Fibroblast of gingiva (primary cell): ENCODE data around the gene FBXO48.

Source experiments
- DNase-seq: peaks from one replicate; pipeline ENCODE4 v3.0.0-alpha.2; 2011; ENCODE audit warnings: low read depth

The FBXO48 gene

DNA sequence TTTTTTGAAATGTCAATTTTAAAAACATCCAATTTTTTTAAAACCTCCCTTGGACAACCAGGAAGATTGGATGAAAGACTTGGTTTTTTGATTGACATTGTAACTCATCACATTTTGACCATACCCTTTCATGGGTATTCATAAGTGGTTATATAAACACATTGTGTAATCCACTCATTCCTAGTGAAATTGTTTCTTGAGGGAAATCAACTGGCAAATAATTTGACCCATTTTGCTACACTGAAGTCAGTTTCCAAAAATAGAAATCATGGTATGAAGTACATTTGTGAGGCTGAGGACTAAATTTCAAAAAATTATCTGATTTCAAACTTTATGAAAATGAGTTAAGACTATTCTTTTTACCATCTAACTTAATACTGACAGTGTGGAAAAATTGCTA, 31.5 kb downstream of the FBXO48 start:
- peak; percentile 60 for DNase-seq

DNA sequence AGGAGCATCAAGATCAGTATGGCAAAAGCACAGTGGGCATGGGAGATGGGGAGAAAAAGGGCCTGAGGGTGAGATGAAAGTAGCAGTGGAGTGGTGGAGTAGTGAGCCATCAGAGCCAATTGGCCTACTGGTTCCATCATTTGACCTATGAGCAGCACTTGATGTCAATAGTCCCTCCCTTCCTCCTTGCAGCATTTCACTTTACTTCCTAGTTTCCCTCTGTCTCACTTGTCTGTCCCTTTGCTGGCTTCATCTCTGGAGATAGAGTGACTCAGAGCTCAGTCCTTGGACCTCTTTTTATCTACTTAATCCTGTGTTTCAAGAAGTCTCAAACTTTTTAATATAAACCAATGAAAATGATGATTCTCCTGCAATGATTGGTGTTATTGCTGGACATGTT, 32.1 kb downstream of the FBXO48 start:
- DNase-seq = no peak

DNA sequence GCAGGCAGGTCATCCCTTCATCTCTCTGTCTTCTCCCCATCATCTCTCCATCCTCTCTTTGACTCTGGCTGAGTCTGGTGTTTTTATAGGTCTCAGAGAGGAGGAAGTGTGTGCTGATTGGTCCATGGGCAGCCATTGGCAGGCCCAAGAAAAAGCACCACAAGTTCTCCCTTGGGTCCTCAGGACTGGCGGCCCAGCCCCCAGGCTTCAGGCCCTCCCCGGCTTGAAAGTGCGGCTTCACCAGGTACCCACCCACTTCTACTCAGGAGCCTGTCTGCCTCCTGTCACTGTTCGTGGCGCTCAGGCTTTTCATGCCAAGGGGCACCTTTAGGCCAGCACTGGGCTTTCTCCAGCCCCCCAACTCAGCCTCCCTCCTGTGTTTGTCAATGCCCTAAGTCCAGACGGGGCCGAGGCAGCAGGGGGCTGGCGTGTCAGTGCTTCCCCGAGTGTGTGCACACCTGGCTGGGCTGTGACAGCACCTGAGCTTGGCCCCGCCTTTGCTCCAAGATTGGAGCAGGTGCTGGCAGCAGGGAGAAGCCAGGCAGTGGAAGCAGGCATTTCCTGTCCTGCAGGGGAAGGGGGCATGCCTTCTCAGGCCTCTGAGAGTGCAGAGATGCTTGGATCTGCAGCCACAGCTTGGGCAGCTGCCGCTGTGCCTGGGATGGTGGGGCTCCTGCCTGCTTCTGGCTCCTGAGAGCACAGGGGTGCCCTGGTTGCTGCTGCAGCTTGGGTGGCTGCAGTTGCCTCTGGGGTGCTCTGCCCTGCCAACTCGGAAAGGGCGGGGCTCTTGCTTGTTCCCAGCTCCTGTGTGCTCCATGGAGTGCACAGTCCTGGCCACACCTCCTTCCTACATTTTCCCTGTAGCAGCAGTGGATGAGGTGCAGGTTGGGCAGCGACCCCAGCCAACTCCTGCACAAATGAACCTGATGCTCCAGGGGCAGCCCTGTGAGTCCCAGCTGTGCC, 34.1 kb downstream of the FBXO48 start:
- no peak for DNase-seq

DNA sequence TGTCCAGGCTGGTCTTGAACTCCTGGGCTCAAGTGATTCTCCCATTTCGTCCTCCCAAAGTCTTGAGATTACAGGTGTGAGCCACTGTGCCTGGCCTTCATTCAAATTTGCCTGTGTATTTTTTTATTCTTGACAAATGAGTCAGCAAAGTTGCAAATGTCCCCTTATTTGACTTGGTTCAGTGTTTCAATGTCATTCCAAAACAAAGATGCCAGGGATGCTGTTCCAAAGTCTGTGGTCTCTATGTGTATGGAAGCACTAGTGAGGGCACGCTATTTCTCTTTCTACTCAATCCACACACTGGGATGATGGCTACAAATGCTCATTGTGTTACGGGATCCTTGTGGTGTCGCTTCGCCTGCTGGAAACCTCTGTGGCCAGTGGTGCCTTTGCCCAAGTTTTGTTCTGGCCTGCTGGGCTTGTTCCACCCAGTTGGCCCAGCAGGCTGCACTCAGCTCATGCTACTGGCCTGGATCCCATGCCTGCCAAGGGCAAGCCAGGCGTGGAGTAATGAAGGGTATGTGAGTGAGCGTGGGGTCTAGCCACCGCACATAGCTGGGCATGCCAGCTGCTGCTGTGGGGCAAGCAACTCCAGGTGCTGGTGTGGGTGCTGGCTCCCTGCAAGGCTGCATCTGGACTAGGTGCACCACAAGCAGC, 35.6 kb downstream of the FBXO48 start:
- no peak for DNase-seq

DNA sequence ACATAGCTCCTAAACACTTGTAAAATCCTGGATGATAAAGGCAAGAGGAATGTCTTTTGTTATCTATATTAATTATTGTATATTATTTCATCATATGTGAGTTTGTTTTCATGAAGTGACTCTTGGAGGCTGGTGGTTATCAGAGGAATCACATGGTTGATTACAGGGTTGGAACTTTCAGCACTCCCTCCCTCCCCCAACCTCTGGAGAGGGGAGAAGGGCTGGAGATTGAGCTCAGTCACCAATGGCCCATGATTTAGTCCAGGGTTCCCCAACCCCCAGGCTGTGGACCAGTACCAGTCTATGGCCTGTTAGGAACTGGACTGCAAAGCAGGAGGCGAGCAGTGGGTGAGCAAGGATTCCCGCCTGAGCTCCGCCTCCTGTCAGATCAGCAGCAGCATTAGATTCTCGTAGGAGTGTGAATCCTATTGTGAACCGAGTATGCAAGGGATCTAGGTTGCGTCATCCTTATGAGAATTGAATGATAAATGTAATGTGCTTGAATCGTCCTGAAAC, 37.7 kb downstream of the FBXO48 start:
- no peak for DNase-seq

DNA sequence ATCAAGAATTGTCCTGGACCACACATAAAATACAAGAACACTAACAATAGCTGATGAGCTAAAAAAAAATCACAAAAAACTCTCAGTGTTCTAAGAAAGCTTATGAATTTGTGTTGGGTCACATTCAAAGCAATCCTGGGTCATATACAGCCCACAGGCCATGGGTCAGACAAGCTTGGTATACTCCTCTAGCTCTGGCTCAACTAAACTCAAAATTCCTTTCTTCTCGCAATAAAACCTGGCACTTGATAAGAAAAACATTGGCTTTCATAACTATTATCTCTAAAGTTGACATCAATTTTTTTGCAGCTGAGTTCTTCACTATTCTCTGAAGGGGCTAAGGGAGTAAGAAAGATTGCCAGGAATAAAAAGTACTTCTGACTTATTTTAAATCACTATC, 38.3 kb downstream of the FBXO48 start:
- DNase-seq = no peak

DNA sequence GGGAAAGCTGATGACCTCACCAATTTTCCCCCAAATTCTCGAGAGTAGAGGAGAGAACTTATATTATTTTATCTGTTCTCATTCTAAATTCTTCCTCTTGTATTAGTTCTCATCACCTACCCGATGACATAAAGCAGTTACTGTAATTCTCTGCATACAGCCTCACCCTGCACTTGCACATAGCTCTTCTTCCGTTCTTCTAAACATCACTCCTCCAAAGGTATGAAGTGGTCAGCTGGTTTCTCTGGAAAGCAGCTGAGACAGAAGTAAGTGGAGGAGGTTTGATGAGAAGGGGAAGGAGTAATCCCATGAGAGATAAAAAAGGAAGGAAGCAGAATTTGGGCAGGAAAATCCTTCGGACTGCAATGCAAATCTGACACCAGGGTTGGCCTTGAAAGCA, 39.0 kb downstream of the FBXO48 start:
- no peak for DNase-seq

DNA sequence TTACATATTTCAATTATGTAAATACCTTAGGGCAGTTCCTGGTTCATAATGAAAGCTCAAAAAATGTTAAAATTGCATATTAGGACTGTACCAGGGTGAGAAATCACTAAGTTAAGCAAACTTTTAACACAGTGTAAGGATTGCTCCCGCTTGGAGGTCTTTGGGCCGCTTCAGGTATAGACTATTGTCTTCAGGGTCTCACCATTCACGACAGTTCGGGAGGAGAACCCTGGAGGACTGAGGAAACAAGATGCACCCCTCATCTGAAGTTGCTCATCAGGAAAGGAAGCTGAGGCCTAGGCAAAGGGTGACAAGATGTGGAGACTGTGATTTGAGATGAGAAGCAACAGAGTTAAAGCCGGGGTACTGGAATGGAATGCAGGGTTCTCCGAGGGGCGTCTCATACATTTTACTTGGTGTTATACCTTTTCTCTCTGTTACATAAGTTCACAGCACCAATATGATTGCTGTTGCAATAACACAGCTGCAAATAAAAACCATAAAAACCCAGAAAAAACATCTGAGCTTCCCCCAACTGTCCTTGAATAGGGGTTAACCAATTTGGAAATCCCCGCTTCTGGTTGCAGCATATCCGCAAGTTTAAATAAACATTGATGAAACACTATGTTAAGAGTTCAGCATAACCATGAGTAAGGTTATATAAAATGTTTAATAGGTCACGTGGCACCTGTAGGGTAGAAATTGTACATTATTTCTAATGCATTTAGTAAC, 40.1 kb downstream of the FBXO48 start:
- peak; percentile 68 for DNase-seq

DNA sequence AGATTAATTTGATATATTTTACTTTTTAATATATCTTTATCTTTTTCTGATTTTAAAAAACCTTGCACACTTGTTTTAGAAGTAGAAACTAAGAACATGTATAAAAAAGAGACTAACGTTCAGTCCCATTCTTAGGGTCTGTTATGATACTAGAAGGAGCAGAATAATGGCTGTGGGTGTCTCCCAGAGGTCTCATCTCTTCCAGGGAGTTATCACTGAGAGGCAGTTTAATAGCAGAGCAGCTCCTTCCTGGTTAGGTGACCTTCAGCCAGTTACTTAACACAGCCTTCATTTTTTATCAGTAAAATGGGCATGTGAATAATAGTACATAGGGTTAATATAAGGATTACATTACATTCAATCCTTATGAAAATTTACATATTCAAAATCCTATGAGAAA, 40.6 kb downstream of the FBXO48 start:
- no peak for DNase-seq

DNA sequence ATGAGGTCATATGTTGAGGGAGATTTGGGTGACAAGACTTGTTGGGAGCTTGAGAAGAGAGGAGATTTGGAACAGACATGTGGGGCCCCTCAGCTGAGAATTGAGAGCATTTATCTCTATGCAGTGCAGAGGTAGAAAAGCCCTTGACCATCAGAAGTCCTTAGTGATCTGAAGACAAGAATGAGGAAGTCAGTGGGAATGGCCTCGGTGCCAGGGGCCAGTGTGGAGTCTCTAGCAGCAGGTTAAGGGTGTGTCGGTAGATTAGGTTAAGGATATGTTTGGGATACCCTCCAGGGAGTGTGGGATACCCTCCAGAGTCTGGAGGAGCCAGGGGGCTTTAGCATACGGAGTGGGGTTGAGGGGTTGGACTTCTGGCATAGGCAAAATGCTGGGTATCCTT, 41.6 kb downstream of the FBXO48 start:
- no peak for DNase-seq

DNA sequence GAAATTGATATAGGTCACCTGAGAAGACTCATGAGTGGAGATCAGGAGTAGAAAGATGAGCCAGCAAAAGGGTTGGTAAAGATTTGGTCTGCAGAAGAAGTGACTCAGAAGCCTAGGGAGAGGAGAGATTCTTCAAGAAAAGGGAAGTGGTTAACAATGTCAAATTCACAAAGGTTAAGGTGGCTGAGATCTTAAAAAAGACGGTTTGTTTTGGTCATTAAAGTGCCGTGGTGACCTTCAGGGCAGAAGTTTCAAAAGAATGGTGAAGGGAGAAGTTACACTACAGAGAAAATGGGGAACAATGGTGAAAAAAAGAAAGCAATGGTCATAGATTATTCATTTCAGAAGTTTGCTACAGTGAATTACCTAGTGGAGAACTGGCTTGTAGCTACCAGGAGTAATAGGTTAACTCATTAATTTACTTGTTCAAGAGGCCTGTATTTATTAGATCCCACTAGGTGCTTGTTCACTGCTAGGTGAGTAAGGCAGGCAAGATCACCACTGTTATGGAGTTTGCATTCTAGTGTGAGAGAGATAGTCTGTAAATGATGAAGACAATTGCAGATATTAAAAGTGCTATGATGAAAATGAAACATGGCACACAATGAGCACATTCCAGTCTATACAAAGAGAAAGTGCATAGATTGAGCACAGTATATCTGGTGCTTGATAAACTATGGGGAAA, 43.0 kb downstream of the FBXO48 start:
- no peak for DNase-seq

DNA sequence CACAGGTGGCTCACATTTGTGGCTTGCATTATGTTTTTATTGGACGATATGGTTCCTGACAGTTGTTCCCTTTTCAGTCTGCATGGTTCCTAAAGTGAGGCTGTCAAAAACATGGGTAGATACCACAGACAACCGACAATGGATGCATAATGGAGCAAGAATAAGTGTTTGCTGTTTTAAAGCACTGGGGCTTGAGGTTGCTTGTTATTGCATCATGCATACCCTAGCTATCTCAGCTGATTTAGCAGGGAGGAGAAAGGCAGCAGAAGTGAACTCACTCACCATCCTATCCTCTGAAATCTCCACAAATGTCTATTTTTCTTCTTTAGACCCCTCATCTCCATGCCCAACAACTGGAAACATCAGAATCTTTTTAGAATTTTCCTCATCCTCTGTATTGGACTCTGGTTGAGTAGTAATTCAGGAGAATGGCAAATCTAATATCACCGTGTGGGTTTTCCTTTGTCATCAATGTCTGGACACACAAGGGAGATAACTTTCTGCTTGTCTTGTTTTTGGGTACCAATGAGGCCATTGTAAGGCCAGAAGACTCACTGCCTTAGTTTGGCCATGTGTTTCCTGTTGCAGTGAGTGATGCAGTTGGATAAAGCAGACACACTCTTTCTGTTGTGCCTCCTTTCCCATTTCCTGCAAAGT, 46.7 kb downstream of the FBXO48 start:
- DNase-seq = no peak

DNA sequence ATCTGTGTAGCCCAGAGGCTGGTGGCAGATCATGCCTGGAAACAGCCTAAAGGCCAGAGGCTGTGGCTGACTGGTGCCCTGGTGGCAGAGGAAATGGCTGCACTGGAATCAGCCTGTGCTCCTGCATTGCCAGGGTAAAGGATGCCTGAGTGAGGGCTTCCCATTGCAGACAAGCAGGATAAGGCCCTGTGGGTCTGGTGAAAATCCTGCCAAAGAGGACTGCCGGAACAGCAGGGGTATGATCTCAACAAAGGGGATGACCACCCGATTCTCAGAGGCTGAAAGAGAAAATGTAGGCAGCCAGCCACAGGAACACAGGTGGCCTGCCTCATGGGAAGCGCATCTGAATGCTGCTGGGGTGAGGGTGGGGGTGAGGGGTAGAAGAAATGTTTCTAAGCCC, 48.2 kb downstream of the FBXO48 start:
- DNase-seq = no peak

DNA sequence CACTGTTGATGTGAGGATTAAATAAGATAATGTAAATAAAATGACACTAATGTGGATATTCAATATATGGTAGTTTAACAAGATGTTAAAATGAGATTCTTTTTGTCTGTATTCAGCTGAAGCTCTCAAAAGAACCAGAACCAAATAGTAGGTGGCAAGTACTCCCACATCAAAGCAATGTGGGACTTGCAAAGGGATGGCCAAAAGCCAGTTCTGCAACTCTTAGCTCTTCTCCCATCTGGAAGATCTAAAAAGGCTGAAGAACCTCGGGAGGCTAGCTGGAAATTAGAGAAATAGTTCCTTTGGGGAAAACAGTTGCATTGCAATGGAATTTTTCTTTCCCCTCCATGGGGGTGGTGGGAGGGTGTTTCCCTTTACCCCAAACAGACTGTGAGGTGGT, 48.7 kb downstream of the FBXO48 start:
- DNase-seq = no peak

DNA sequence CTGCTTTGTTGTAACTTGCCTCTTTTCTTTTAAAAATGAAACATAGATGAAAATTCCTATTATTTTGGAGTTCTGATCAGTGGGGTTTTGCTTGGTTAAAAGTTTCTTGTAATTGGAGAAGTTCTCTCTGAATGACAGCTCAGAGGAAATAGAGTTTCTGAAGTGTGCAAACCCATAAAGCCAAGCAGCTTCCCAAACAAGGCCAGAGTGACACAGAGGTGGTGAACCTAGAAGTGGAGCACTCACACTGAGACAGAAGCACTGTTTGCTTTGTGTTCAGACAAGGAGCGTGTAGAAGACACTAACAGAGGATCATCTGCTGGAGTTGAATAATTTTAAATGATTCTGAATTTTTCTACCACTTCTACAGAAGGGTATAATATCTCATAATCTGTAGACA, 49.2 kb downstream of the FBXO48 start:
- DNase-seq = no peak

DNA sequence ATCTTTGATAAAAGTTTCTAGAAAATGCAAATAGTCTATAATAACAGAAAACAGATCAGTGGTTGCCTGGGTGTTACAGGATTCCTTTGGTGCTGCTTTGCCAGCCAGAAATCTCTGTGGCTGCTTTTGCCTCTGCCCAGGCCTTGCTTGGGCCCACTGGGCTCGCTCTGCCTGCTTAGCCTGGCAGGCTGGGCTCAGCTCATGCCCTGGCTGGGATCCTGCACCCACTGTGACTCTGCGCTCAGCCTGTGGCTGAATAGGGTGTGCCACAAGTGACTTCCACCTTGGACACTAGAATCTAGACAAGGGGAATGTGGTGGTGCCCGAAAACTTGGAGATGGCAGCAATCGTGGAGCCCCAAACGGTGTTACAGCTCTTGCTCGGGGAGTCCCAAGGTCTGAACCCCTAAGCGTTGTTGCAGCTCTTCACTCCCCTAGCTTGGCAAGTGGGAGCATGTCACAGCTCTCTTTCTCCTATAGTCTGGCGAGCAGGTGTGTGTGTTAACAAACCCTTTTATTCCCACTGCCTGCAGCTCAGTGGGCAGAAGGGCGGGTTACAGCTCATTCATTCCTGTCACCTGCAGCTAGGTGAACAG, 50.9 kb downstream of the FBXO48 start:
- DNase-seq = no peak

DNA sequence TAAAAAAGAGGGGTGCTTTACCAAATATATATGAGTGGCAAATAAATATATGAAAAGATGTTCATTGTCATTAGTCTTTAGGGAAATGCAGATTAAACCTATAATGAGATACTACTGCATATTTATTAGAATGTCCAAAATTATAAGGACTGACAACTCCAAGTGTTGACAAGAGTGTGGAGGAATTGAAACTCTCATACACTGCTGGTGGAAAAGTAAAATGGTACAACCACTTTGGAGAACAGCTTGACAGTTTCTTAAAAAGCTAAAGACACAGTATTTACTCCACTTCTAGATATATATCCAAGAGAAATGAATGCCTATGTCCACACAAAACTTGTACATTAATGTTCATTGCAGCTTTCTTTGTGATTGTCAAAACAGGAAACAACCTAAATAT, 51.6 kb downstream of the FBXO48 start:
- no peak for DNase-seq

DNA sequence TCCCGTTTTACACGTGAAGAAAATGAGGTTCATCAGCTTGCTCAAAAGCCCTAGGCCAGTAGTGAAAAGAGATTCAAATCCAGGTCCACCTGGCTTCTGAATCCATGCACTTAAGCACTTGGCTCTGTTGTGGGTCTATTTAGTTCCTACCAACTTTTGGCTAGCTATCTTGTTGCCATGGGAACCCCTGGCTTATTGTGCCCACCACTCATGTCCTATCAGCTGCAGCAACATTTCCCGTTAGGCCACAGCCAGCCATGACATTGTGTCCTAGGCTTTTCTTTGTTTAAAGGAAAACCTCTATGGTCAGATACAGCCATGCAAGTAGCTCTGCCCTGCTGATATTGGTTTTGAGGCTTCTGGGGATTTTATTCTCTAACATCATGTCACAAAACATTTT, 52.2 kb downstream of the FBXO48 start:
- no peak for DNase-seq

DNA sequence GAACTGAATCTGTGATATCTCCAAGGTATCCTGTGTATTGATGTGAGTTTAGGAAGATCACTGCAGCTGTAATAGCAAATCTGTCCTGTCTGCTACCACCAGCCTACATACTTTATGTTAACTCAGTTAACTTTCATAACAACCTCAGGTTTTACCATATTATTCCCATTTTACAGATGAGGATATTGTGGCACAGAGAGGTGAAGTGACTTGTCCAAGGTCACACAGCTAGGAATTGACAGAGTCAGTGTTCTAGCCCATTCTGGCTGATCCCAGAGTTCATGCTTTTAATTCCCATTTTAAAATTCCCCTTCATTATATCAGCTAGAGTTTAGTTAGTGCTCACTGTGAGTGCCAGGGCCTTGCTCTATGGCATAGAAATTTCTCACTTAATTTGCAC, 52.6 kb downstream of the FBXO48 start:
- DNase-seq = no peak

DNA sequence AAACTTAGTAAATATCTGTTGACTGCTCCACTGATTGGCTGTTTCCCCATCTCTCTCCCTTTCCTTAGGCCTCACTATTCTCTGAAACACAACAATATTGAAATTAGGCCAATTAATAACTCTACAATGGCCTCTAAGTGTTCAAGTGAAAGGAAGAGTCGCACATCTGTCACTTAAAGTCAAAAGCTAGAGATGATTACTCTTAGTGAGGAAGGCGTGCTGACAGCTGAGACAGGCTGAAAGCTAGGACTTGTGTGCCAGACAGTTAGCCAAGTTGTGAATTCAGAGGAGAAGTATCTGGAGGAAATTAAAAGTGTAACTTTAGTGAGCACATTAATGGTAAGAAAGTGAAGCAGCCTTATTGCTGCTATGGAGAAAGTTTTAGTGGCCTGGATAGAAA, 53.6 kb downstream of the FBXO48 start:
- no peak for DNase-seq
